HEK293 (cell line): ENCODE results near the gene HES7.

ENCODE experiments used
- GLIS1 ChIP-seq: fragments of 450-650 bp; formaldehyde crosslinking; IDR thresholded peaks from 2 replicates; pipeline ENCODE4 v1.5.1; 2016; ENCODE audit warnings: missing biosample characterization, missing genetic modification characterization
- KLF8 ChIP-seq: fragments of 450-650 bp; formaldehyde crosslinking; IDR thresholded peaks from 2 replicates; pipeline ENCODE4 v1.5.1; 2016; ENCODE audit warnings: missing biosample characterization, missing genetic modification characterization
- SALL2 ChIP-seq: fragments of 450-650 bp; formaldehyde crosslinking; IDR thresholded peaks from 2 replicates; pipeline ENCODE4 v1.5.0; 2017; ENCODE audit warnings: missing biosample characterization, mild to moderate bottlenecking, missing genetic modification characterization, borderline replicate concordance
- ZBTB21 ChIP-seq: fragments of 450-650 bp; formaldehyde crosslinking; IDR thresholded peaks from 2 replicates; pipeline ENCODE4 v1.5.1; 2017; ENCODE audit warnings: missing biosample characterization, missing genetic modification characterization
- ZNF211 ChIP-seq: fragments of 450-650 bp; formaldehyde crosslinking; IDR thresholded peaks from 2 replicates; pipeline ENCODE4 v1.5.1; 2016; ENCODE audit warnings: low read depth, missing biosample characterization, missing genetic modification characterization
- ZNF23 ChIP-seq: fragments of 450-650 bp; formaldehyde crosslinking; IDR thresholded peaks from 2 replicates; pipeline ENCODE4 v1.5.1; 2016; ENCODE audit warnings: missing biosample characterization, missing genetic modification characterization, borderline replicate concordance
- ZNF266 ChIP-seq: fragments of 450-650 bp; formaldehyde crosslinking; IDR thresholded peaks from 2 replicates; pipeline ENCODE4 v1.5.1; 2016; ENCODE audit warnings: missing biosample characterization, missing genetic modification characterization, low read depth
- ZNF292 ChIP-seq: fragments of 450-650 bp; formaldehyde crosslinking; IDR thresholded peaks from 2 replicates; pipeline ENCODE4 v1.5.1; 2016; ENCODE audit warnings: low read depth, missing biosample characterization, missing genetic modification characterization, borderline replicate concordance
- ZNF600 ChIP-seq: fragments of 450-650 bp; formaldehyde crosslinking; IDR thresholded peaks from 2 replicates; pipeline ENCODE4 v1.5.1; 2016; ENCODE audit warnings: missing biosample characterization, missing genetic modification characterization
- ZNF623 ChIP-seq: fragments of 450-650 bp; formaldehyde crosslinking; IDR thresholded peaks from 2 replicates; pipeline ENCODE4 v1.5.1; 2016; ENCODE audit warnings: missing biosample characterization, missing genetic modification characterization
- ZNF626 ChIP-seq: fragments of 450-650 bp; sonication (Bioruptor Pico); formaldehyde crosslinking; IDR thresholded peaks from 2 replicates; pipeline ENCODE4 v1.5.1; 2018; ENCODE audit warnings: missing biosample characterization, missing genetic modification characterization, inconsistent platforms
- TF ChIP-seq, protein P1 (sequence below): fragments of 450-650 bp; formaldehyde crosslinking; IDR thresholded peaks from 2 replicates; pipeline ENCODE4 v1.5.1; 2016; ENCODE audit warnings: missing biosample characterization, missing genetic modification characterization
- TF ChIP-seq, protein P2 (sequence below): fragments of 450-650 bp; formaldehyde crosslinking; IDR thresholded peaks from 2 replicates; pipeline ENCODE4 v1.5.1; 2016; ENCODE audit warnings: missing biosample characterization, missing genetic modification characterization, borderline replicate concordance
- TF ChIP-seq, protein P3 (sequence below): fragments of 450-650 bp; formaldehyde crosslinking; IDR thresholded peaks from 2 replicates; pipeline ENCODE4 v1.5.1; 2017; ENCODE audit warnings: missing biosample characterization, missing genetic modification characterization
- TF ChIP-seq, protein P4 (sequence below): fragments of 450-650 bp; formaldehyde crosslinking; conservative IDR thresholded peaks from 2 replicates; pipeline ENCODE4 v1.5.1; 2016; ENCODE audit warnings: low read depth, missing biosample characterization, missing genetic modification characterization

HES7 gene

DNA sequence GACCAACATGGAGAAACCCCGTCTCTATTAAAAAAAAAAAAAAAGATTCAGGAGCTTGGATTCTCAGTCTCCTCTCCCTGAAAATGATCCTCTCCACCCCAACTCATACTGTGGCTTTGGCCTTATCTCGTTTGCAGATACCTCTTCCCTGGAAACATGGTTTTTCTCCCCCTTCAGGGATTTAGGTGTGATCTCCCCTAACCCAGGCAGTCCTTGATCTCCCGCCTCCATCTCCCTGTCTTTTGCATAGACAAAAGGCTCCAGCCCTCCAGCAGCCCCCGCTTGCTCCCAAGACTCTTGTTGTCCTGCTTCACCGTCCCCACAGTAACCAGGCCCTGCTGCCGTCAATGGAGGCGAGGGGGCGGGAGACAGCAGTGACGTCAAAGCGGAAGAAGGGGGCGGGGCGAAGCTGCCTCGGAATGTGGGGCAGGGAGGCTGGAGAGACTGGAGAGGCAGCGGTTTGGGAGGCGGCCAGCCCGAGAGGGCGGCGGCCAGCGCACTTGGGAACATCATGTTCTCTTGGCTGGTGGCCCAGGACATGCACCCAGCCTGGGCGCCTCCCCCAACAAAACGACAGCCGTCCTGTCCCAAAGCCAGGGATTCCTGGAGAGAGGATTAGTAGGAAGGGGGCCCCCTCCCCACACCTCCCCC is 30.2 kb upstream of the HES7 start (continued):
- TF ChIP-seq, protein P1, sequence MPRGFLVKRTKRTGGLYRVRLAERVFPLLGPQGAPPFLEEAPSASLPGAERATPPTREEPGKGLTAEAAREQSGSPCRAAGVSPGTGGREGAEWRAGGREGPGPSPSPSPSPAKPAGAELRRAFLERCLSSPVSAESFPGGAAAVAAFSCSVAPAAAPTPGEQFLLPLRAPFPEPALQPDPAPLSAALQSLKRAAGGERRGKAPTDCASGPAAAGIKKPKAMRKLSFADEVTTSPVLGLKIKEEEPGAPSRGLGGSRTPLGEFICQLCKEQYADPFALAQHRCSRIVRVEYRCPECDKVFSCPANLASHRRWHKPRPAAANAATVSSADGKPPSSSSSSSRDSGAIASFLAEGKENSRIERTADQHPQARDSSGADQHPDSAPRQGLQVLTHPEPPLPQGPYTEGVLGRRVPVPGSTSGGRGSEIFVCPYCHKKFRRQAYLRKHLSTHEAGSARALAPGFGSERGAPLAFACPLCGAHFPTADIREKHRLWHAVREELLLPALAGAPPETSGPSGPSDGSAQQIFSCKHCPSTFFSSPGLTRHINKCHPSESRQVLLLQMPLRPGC (tag by site-specific recombination), result peak; percentile 100
- TF ChIP-seq, protein P2, sequence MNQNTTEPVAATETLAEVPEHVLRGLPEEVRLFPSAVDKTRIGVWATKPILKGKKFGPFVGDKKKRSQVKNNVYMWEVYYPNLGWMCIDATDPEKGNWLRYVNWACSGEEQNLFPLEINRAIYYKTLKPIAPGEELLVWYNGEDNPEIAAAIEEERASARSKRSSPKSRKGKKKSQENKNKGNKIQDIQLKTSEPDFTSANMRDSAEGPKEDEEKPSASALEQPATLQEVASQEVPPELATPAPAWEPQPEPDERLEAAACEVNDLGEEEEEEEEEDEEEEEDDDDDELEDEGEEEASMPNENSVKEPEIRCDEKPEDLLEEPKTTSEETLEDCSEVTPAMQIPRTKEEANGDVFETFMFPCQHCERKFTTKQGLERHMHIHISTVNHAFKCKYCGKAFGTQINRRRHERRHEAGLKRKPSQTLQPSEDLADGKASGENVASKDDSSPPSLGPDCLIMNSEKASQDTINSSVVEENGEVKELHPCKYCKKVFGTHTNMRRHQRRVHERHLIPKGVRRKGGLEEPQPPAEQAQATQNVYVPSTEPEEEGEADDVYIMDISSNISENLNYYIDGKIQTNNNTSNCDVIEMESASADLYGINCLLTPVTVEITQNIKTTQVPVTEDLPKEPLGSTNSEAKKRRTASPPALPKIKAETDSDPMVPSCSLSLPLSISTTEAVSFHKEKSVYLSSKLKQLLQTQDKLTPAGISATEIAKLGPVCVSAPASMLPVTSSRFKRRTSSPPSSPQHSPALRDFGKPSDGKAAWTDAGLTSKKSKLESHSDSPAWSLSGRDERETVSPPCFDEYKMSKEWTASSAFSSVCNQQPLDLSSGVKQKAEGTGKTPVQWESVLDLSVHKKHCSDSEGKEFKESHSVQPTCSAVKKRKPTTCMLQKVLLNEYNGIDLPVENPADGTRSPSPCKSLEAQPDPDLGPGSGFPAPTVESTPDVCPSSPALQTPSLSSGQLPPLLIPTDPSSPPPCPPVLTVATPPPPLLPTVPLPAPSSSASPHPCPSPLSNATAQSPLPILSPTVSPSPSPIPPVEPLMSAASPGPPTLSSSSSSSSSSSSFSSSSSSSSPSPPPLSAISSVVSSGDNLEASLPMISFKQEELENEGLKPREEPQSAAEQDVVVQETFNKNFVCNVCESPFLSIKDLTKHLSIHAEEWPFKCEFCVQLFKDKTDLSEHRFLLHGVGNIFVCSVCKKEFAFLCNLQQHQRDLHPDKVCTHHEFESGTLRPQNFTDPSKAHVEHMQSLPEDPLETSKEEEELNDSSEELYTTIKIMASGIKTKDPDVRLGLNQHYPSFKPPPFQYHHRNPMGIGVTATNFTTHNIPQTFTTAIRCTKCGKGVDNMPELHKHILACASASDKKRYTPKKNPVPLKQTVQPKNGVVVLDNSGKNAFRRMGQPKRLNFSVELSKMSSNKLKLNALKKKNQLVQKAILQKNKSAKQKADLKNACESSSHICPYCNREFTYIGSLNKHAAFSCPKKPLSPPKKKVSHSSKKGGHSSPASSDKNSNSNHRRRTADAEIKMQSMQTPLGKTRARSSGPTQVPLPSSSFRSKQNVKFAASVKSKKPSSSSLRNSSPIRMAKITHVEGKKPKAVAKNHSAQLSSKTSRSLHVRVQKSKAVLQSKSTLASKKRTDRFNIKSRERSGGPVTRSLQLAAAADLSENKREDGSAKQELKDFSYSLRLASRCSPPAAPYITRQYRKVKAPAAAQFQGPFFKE (tag by site-specific recombination), result no peak
- TF ChIP-seq, protein P3, sequence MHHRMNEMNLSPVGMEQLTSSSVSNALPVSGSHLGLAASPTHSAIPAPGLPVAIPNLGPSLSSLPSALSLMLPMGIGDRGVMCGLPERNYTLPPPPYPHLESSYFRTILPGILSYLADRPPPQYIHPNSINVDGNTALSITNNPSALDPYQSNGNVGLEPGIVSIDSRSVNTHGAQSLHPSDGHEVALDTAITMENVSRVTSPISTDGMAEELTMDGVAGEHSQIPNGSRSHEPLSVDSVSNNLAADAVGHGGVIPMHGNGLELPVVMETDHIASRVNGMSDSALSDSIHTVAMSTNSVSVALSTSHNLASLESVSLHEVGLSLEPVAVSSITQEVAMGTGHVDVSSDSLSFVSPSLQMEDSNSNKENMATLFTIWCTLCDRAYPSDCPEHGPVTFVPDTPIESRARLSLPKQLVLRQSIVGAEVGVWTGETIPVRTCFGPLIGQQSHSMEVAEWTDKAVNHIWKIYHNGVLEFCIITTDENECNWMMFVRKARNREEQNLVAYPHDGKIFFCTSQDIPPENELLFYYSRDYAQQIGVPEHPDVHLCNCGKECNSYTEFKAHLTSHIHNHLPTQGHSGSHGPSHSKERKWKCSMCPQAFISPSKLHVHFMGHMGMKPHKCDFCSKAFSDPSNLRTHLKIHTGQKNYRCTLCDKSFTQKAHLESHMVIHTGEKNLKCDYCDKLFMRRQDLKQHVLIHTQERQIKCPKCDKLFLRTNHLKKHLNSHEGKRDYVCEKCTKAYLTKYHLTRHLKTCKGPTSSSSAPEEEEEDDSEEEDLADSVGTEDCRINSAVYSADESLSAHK (tag by site-specific recombination), result no peak
- TF ChIP-seq GLIS1, result peak; percentile 68
- no peak for TF ChIP-seq ZNF292 (tag by site-specific recombination)
- TF ChIP-seq ZNF211 (tag by site-specific recombination), result no peak
- no peak for TF ChIP-seq ZNF626 (tag by site-specific recombination)
- peak; percentile 66; the same call in 1 of the 2 replicates for TF ChIP-seq ZNF600 (tag by site-specific recombination)
- peak; percentile 93 for TF ChIP-seq KLF8 (tag by site-specific recombination)
- no peak for TF ChIP-seq ZNF266
- TF ChIP-seq ZNF23, result no peak
- TF ChIP-seq ZNF623 (tag by site-specific recombination), result 0 out of 2 replicates have a peak, but pooled peaks have one; percentile 9
- TF ChIP-seq, protein P4, sequence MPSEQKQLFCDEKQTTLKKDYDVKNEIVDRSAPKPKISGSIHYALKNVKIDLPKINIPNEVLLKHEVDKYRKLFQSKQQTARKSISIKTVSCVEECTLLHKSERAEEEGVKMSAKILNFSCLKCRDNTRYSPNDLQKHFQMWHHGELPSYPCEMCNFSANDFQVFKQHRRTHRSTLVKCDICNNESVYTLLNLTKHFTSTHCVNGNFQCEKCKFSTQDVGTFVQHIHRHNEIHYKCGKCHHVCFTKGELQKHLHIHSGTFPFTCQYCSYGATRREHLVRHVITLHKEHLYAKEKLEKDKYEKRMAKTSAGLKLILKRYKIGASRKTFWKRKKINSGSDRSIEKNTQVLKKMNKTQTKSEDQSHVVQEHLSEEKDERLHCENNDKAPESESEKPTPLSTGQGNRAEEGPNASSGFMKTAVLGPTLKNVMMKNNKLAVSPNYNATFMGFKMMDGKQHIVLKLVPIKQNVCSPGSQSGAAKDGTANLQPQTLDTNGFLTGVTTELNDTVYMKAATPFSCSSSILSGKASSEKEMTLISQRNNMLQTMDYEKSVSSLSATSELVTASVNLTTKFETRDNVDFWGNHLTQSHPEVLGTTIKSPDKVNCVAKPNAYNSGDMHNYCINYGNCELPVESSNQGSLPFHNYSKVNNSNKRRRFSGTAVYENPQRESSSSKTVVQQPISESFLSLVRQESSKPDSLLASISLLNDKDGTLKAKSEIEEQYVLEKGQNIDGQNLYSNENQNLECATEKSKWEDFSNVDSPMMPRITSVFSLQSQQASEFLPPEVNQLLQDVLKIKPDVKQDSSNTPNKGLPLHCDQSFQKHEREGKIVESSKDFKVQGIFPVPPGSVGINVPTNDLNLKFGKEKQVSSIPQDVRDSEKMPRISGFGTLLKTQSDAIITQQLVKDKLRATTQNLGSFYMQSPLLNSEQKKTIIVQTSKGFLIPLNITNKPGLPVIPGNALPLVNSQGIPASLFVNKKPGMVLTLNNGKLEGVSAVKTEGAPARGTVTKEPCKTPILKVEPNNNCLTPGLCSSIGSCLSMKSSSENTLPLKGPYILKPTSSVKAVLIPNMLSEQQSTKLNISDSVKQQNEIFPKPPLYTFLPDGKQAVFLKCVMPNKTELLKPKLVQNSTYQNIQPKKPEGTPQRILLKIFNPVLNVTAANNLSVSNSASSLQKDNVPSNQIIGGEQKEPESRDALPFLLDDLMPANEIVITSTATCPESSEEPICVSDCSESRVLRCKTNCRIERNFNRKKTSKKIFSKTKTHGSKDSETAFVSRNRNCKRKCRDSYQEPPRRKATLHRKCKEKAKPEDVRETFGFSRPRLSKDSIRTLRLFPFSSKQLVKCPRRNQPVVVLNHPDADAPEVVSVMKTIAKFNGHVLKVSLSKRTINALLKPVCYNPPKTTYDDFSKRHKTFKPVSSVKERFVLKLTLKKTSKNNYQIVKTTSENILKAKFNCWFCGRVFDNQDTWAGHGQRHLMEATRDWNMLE (tag by site-specific recombination), result no peak; the same call in 1 of the 2 replicates
- peak; percentile 97 for TF ChIP-seq ZBTB21
- TF ChIP-seq SALL2 (tag by site-specific recombination), result no peak
- TF ChIP-seq, all 188 proteins: peak for 63
